ENCODE data around the gene KIF18A.
"Not testable (repeated sequence)": the region's sequence is repeated elsewhere in the genome, so short reads cannot be mapped to it uniquely, and the experiment has no call there.

KIF18A gene

GRCh38 chr11:28105869-28106268 is 2.1 kb downstream of the KIF18A start:
- no peak for DNase-seq

GRCh38 chr11:28104984-28105383 is 3.0 kb downstream of the KIF18A start:
- no peak for DNase-seq

GRCh38 chr11:28104425-28104824 is 3.5 kb downstream of the KIF18A start:
- no peak for DNase-seq

- DNase-seq, result not testable (repeated sequence)
Measured at GRCh38 chr11:28102300-28102699, 5.7 kb downstream of the KIF18A start.

DNA sequence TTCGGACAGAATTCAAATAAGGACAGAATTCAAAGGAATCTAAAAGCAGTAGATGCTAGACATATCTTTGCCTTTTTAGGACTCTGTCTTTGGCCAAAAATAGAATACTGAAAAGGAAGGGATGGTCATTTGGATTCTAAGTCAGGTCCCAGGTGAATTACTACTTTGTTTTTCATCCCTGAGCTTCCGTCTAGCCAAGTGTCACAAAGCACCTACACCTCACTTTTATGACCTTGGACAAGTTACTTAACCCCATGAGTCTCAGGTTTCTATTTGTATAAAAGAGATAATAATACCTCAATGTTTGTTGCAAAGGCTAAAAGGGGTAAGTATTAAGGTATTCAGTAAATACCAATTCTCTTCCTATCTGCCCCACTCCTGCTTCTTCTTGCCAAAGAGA is 7.3 kb downstream of the KIF18A start:
- DNase-seq, result no peak

DNA sequence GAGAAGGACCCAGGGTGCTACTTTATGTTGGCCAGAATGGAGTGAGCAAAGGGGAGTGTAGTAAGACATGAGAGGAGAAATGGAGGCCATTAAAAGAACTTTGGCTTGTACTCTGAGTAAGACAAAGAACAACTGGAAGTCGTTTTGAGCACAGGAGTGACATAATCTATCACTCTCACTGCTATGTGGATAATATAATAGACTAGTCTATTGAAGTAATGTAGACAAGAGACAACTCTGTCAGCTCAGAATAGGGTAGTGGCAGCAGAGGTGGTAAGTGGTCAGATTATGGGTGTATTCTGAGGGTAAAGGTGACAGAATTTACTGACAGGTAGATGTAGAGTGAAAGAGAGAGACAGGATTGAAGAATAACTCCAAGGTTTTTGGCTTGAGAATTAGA is 8.2 kb downstream of the KIF18A start:
- DNase-seq, result no peak

DNA sequence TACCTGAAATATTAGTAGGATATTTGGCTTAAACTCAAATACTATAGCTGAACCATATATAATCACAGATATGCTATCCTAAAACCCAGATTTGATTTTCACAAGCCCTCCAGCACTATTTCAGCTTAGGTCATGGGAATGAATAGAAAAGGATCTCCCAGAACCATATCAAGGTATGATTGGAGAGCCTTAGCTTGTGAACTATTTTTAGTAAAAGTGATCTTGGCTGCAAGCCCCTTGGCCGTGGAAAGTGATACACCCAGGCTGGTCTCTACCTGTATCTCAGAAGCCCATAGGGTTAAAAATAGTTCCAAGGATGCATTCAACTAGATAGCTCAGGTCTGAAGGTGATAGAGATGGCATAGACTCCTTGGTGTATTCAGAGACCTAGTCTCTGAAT is 9.7 kb downstream of the KIF18A start:
- DNase-seq, result no peak

DNA sequence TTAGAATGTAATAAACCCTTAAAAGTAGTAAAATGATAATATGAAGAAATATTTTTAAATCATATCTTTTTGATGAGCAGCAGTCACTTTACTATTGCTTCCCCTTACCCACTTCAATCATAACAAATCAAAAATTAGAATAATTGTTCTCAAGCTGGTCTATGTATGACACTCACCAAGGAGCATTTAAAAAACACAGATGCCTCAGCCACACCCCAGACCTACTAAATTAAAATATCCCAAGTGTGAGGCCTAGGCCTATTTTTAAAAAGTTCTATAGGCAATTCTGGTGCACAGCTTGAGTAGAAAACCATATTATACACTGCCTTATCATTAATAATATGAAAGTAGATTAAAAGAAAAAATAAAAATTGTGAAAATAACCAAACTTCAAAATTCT is 15.2 kb downstream of the KIF18A start:
- DNase-seq, result no peak

GRCh38 chr11:28090052-28090749 is 17.8 kb downstream of the KIF18A start:
- no peak for DNase-seq

GRCh38 chr11:28089378-28089777 is 18.6 kb downstream of the KIF18A start:
- no peak for DNase-seq

- not testable (repeated sequence) for DNase-seq
Measured at GRCh38 chr11:28087693-28088092, 20.3 kb downstream of the KIF18A start.

- not testable (repeated sequence) for DNase-seq
Measured at GRCh38 chr11:28087192-28087591, 20.8 kb downstream of the KIF18A start.

DNA sequence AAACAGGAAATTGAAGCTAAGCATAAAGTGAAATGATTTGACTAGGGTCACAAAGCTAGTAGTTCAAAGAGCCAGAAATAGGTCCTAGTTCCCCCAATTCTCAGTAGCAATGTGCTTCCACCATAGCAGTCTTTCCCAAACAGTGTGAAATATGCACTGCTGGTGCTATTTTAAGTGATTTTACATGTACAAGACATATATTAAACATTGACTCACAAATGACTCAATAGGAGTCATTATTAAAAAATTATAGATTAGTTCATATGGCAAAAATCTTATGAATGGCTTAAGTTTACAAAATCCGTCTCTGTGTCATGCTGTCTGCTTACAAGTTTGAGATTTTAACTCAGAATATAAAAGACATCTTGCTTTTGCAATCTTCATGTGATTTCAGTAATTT is 21.4 kb downstream of the KIF18A start:
- DNase-seq, result no peak

- no peak for DNase-seq
Measured at GRCh38 chr11:28083118-28083517, 24.8 kb downstream of the KIF18A start.

GRCh38 chr11:28077521-28077920 is 30.4 kb downstream of the KIF18A start:
- no peak for DNase-seq

DNA sequence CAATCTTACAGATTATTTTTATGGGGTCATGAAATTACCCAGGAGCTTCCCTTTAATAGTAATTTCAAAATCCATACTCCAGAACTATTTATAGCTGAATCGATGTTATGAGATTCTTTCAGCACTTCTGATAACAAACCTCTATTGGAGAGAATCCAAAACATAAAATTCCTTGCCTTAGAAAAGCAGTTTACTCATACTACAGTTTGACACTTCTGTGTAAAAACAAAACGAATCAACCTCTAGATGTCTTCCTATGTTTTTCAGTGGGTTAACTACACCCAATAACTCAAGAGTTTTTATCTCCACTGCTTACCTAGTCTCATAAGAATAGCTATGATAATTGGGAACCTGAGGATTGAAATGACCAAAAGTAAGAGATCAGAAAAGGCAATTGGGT is 35.6 kb downstream of the KIF18A start:
- no peak for DNase-seq

DNA sequence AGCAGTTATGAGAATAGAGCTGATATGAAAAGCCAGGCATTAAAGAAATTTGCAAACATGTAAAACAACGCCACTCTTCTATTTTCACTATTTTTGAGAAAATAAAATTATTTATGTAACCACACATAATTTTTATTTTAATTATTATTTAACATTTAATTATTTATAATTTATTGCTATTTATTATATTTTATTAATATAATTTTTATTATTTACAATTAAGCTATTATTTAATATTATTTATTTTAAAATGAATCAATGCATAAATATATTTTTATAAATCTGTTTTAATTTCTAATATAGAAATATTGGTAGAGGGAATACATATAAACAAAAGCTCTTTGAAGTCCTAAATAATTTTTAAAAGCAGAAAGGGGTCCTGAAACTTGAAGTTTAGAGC is 36.7 kb downstream of the KIF18A start:
- no peak for DNase-seq

GRCh38 chr11:28058333-28058732 is 49.6 kb downstream of the KIF18A start:
- DNase-seq, result no peak

DNA sequence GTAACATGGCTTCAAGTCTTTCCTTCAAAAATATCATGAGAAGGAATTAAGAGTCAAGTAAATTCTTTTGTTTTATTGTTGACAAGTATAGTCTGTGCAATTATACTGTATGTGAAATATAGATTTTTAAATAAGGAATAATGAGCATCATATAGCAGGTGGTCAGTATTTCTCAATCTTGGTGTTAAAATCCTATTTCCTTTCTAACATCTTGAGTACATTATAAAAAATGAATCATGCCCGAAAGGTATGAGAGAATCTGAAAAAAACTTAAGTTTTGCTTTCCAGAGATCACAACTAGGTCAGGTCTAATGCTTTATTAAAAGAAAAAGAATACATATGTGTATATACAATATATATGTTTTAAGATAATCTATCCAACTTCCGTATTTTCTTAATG is 53.1 kb downstream of the KIF18A start:
- no peak for DNase-seq

- no peak for DNase-seq
Measured at GRCh38 chr11:28049338-28050216, 58.4 kb downstream of the KIF18A start.

- no peak for DNase-seq
Measured at GRCh38 chr11:28048812-28049211, 59.1 kb downstream of the KIF18A start.

GRCh38 chr11:28043930-28044709 is 63.8 kb downstream of the KIF18A start:
- DNase-seq, result no peak

DNA sequence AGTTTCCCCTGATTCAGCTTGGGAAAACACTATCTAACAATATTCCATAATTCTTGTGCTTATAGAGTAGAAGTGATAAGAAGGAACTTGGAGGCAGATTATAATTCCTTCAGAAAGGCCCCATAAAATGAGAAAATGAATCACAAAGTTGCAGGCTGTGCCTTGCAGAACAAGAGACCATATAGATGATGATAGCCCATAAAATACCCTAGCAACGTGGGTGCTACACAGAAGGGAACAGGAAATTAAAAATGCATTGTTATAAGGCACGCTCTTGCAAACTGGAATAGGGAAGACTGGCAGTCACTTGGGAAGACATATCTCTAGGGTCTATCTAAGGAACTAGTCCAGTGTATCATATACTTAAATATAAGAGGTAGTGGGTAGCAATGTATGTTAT is 67.6 kb downstream of the KIF18A start:
- DNase-seq, result no peak

- DNase-seq, result no peak
Measured at GRCh38 chr11:28038775-28039174, 69.2 kb downstream of the KIF18A start.
